ENCODE measurements around the gene DNAAF9. TPM values are rescaled to one million over a fixed set of nuclear protein-coding genes. Genes with fewer than 3 reads are reported as not detected.
"Not testable (repeated sequence)": the region's sequence is repeated elsewhere in the genome, so short reads cannot be mapped to it uniquely, and the experiment has no call there.

The DNAAF9 gene
- total and polyA plus RNA-seq, 2 donors (not counting 1 experiment from before 2014, with no cell fraction given), result 2.6 to 7.7 TPM

DNA sequence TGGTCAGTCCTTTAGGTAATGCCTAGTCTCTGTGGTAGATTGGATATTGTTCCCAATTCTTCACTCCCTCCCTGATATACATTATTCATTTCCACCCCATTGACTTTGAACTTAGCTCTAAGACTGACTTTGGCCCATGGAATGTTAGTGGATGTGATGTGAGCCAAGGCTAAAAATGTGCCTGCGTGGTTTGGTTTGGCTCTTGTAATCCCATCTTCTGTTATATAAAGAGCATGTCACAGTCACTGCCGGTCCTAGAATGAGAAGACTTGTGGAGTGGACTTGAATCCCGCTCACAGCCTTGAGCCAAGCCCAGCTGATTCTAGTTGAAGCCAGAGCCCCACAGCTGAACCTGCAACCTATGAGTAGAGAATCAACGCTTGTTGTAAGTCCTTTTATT is 23.6 kb upstream of the DNAAF9 start:
- no peak for TF ChIP-seq EZH2 (IDR thresholded peaks at IDR 0.05; ENCODE audit: borderline replicate concordance, insufficient read depth, low read depth, low read length, poor library complexity, severe bottlenecking)
- TF ChIP-seq CTCF (IDR thresholded peaks at IDR 0.05), result no peak
- Histone ChIP-seq H3K4me1 (ENCODE audit: control insufficient read depth in 2 of 2, insufficient read depth in 2 of 2, low read length in 2 of 2) (peaks cover 6 to 12% of the 10 kb centered on the region in 2 donors), H3K27ac (ENCODE audit: low read length in 2 of 2) (no peak overlapping the region), H3K4me3 (ENCODE audit: control extremely low read depth in 1 of 5, extremely low read depth in 1 of 5, insufficient read depth in 1 of 5, low read depth in 2 of 5, low read length in 4 of 5) (no peak overlapping the region), H3K79me2 (ENCODE audit: control insufficient read depth, insufficient read depth, low read length) (no peaks in the 10 kb centered on the region), H3K4me2 (replicated peaks; ENCODE audit: low read depth, low read length, poor library complexity, severe bottlenecking) (no peak overlapping the region), H3K9me3 (ENCODE audit: control extremely low read depth in 1 of 3, control insufficient read depth in 2 of 3, insufficient read depth in 1 of 3, low read length in 2 of 3) (no peaks in the 10 kb centered on the region), H4K20me1 (ENCODE audit: control insufficient read depth, insufficient read depth, low read length, poor library complexity, severe bottlenecking) (no peaks in the 10 kb centered on the region), H3K27me3 (replicated peaks in 1 of 4; ENCODE audit: control extremely low read depth in 1 of 4, control insufficient read depth in 3 of 4, insufficient read depth in 4 of 4, low read length in 3 of 4) (no peaks in the 10 kb centered on the region), H3K9ac (ENCODE audit: low read length) (no peak overlapping the region), H2AFZ (ENCODE audit: insufficient read depth, low read depth, low read length, poor library complexity, severe bottlenecking) (no peak overlapping the region), H3K36me3 (replicated peaks in 1 of 2; ENCODE audit: control extremely low read depth in 1 of 2, control insufficient read depth in 1 of 2, extremely low read depth in 1 of 2, insufficient read depth in 2 of 2, low read length in 1 of 2) (no peaks in the 10 kb centered on the region)
- POLR2A ChIA-PET, result no interaction called here
- Mint-ChIP-seq H3K9me3 (ENCODE audit: insufficient read depth) (no peaks in the 10 kb centered on the region), H3K4me3 (no peak overlapping the region), H3K4me1 (peaks cover 11% of the 10 kb centered on the region), H3K27ac (no peak overlapping the region), H3K27me3 (no peaks in the 10 kb centered on the region)
- no peak for DNase-seq
- WGBS (ENCODE audit: insufficient coverage), result 83% methylated on average over 1 of the region's 4 CpGs
- no peak for ATAC-seq (ENCODE audit: low read depth)
- CTCF ChIA-PET, result no interaction called here
- intact Hi-C loops (cut with micrococcal nuclease), result no loop called here

DNA sequence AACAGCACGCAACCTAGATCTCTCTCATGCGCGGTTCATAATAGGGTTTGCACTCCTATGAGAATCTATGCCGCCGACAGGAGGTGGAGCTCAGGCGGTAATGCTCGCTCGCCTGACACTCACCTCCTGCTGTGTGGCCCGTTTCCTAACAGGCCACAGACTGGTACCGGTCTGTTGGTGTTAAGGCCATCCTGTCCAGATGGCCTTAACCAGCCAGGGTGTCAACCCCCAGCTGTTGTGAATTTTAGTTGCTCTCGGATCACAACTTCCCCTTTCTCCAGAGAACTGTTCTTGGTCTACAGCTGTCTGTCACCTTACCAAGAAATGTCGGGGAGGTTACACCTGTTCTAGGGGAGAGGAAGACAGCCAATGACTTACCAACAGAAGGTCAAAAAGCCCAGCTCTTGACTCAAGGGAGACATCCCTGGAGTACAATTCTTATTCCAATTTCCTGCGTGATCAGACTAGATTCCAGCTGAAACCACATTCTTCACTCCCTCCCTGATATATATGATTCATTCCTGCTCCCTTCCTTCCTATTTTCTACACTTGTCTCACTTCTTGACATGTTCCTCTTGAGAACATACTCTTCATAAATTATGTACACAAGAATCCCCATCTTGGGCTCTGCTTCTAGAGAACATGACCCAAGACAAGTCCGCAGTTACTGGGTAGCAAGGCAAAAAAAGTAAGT is 23.1 kb upstream of the DNAAF9 start:
- Histone ChIP-seq H3K27me3 (replicated peaks in 1 of 4; ENCODE audit: control extremely low read depth in 1 of 4, control insufficient read depth in 3 of 4, insufficient read depth in 4 of 4, low read length in 3 of 4) (no peaks in the 10 kb centered on the region), H3K4me1 (ENCODE audit: control insufficient read depth in 2 of 2, insufficient read depth in 2 of 2, low read length in 2 of 2) (peaks cover 6 to 12% of the 10 kb centered on the region in 2 donors), H3K9ac (ENCODE audit: low read length) (no peak overlapping the region), H2AFZ (ENCODE audit: insufficient read depth, low read depth, low read length, poor library complexity, severe bottlenecking) (peak overlapping the region; percentile 48), H3K79me2 (ENCODE audit: control insufficient read depth, insufficient read depth, low read length) (no peaks in the 10 kb centered on the region), H3K9me3 (ENCODE audit: control extremely low read depth in 1 of 3, control insufficient read depth in 2 of 3, insufficient read depth in 1 of 3, low read length in 2 of 3) (no peaks in the 10 kb centered on the region), H3K4me2 (replicated peaks; ENCODE audit: low read depth, low read length, poor library complexity, severe bottlenecking) (peak overlapping the region; percentile 15), H3K36me3 (replicated peaks in 1 of 2; ENCODE audit: control extremely low read depth in 1 of 2, control insufficient read depth in 1 of 2, extremely low read depth in 1 of 2, insufficient read depth in 2 of 2, low read length in 1 of 2) (no peaks in the 10 kb centered on the region), H3K4me3 (ENCODE audit: control extremely low read depth in 1 of 5, extremely low read depth in 1 of 5, insufficient read depth in 1 of 5, low read depth in 2 of 5, low read length in 4 of 5) (no peak overlapping the region), H3K27ac (ENCODE audit: low read length in 2 of 2) (no peak overlapping the region), H4K20me1 (ENCODE audit: control insufficient read depth, insufficient read depth, low read length, poor library complexity, severe bottlenecking) (no peaks in the 10 kb centered on the region)
- ChIA-PET CTCF (interaction anchor here (1.2 kb wide), 1 partner anchor 8 kb away, joined by 3 read pairs; no protein-coding TSS in a partner anchor), POLR2A (interaction anchor here (0.6 kb wide), 1 partner anchor 17 kb away, joined by 4 read pairs; no protein-coding TSS in a partner anchor)
- peak; percentile 70 for ATAC-seq (ENCODE audit: low read depth)
- DNase-seq, result peak; percentile 49
- no peaks in the 10 kb centered on the region for H3K27me3 Mint-ChIP-seq
- 16% methylated on average over 13 of the region's 14 CpGs for WGBS (ENCODE audit: insufficient coverage)
- TF ChIP-seq EZH2 (IDR thresholded peaks at IDR 0.05; ENCODE audit: borderline replicate concordance, insufficient read depth, low read depth, low read length, poor library complexity, severe bottlenecking) (no peak), CTCF (IDR thresholded peaks at IDR 0.05) (no peak)
- H3K4me3 Mint-ChIP-seq, result peak overlapping the region; percentile 38
- H3K27ac Mint-ChIP-seq, result no peak overlapping the region
- peaks cover 11% of the 10 kb centered on the region for H3K4me1 Mint-ChIP-seq
- intact Hi-C loops (cut with micrococcal nuclease), result no loop called here
- H3K9me3 Mint-ChIP-seq (ENCODE audit: insufficient read depth), result no peaks in the 10 kb centered on the region

DNA sequence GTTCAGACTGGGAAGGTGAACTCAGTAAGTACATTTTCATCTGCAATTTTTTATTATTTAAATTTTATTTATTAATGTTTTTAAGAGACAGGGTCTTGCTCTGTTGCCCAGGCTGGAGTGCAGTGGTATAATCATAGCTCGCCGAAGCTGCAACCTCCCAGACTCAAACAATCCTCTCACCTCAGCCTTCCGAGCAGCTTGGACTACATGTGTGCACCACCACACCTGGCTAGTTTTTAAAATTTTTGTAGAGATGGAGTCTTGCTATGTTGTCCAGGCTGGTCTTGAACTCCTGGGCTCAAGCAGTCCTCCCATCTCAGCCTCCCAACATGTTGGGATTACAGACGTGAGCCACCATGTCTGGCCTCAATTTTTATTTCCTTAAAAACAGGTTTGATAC is 19.3 kb upstream of the DNAAF9 start:
- H3K4me3 Mint-ChIP-seq; H4K20me1 ChIP-seq (ENCODE audit: control insufficient read depth, insufficient read depth, low read length, poor library complexity, severe bottlenecking); DNase-seq; H3K4me1 Mint-ChIP-seq; H3K9me3 ChIP-seq (ENCODE audit: control extremely low read depth in 1 of 3, control insufficient read depth in 2 of 3, insufficient read depth in 1 of 3, low read length in 2 of 3); H3K27me3 ChIP-seq (replicated peaks in 1 of 4; ENCODE audit: control extremely low read depth in 1 of 4, control insufficient read depth in 3 of 4, insufficient read depth in 4 of 4, low read length in 3 of 4); H3K4me3 ChIP-seq (ENCODE audit: control extremely low read depth in 1 of 5, extremely low read depth in 1 of 5, insufficient read depth in 1 of 5, low read depth in 2 of 5, low read length in 4 of 5); H3K79me2 ChIP-seq (ENCODE audit: control insufficient read depth, insufficient read depth, low read length); H3K27ac Mint-ChIP-seq; H3K27ac ChIP-seq (ENCODE audit: low read length in 2 of 2); H3K4me2 ChIP-seq (replicated peaks; ENCODE audit: low read depth, low read length, poor library complexity, severe bottlenecking); CTCF ChIA-PET; H2AFZ ChIP-seq (ENCODE audit: insufficient read depth, low read depth, low read length, poor library complexity, severe bottlenecking); H3K9ac ChIP-seq (ENCODE audit: low read length); H3K36me3 ChIP-seq (replicated peaks in 1 of 2; ENCODE audit: control extremely low read depth in 1 of 2, control insufficient read depth in 1 of 2, extremely low read depth in 1 of 2, insufficient read depth in 2 of 2, low read length in 1 of 2); H3K27me3 Mint-ChIP-seq; intact Hi-C loops (cut with micrococcal nuclease); ATAC-seq (ENCODE audit: low read depth); POLR2A ChIA-PET; H3K9me3 Mint-ChIP-seq (ENCODE audit: insufficient read depth): not testable (repeated sequence)
- peaks cover 6 to 12% of the 10 kb centered on the region in 2 donors for H3K4me1 ChIP-seq (ENCODE audit: control insufficient read depth in 2 of 2, insufficient read depth in 2 of 2, low read length in 2 of 2)
- WGBS (ENCODE audit: insufficient coverage), result no CpG with 5 or more reads among the region's 4 CpGs

All from B cell (primary cell).